ENCODE data around the gene COL6A1. TPM values are rescaled to one million over a fixed set of nuclear protein-coding genes. Genes with fewer than 3 reads are reported as not detected.

The COL6A1 gene
- total RNA-seq, 6 experiments from 2014 or later = 350 to 415 (median 382) TPM

DNA sequence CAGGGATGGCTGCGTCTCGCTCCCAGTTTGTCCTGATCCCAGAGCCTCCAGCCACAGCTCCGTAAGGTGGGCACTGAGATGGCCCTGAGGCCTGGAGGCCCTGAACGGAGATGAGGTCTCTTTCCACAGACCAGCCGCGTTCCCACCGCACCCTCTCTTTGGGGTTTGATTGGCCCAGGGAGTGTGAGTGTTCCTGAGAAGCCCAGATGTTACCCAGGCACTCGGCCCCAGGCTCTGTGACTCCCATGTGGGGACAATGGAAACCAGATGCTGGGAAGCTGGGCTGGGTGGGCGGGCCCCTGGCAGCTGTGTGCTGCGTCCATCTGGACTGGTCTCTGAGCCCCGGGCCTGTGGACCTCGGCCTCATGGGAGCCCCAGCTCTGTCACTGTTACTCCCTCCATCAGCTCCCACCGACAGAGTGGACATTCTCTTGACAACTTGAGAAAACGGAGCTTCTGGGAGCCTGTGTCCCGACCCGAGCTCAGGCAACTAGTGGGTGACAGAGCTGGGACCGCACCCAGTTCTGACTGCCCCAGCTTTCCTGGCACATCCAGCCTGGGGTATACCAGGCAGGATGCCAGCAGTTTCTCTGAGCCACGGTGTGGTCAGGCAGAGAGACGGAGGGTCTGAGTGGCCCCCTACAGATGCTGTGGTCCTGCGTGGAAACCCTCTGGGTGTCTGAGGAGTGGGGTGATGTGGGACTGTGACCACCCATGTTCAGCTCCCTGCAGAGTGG, 9.8 kb upstream of the COL6A1 start:
- Mint-ChIP-seq H3K9me3 (no peaks in the 10 kb centered on the region), H3K4me1 (ENCODE audit: low read depth) (peaks cover 32% of the 10 kb centered on the region), H3K36me3 (ENCODE audit: low read depth) (no peaks in the 10 kb centered on the region), H3K4me3 (no peak overlapping the region; the same call in 1 of the 2 replicates), H3K27ac (peak overlapping the region; percentile 69), H3K27me3 (ENCODE audit: insufficient read depth) (peaks cover 3% of the 10 kb centered on the region)
- TF ChIP-seq, protein P1, sequence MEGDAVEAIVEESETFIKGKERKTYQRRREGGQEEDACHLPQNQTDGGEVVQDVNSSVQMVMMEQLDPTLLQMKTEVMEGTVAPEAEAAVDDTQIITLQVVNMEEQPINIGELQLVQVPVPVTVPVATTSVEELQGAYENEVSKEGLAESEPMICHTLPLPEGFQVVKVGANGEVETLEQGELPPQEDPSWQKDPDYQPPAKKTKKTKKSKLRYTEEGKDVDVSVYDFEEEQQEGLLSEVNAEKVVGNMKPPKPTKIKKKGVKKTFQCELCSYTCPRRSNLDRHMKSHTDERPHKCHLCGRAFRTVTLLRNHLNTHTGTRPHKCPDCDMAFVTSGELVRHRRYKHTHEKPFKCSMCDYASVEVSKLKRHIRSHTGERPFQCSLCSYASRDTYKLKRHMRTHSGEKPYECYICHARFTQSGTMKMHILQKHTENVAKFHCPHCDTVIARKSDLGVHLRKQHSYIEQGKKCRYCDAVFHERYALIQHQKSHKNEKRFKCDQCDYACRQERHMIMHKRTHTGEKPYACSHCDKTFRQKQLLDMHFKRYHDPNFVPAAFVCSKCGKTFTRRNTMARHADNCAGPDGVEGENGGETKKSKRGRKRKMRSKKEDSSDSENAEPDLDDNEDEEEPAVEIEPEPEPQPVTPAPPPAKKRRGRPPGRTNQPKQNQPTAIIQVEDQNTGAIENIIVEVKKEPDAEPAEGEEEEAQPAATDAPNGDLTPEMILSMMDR (IDR thresholded peaks at IDR 0.05) = no peak
- peak; percentile 58 for DNase-seq

DNA sequence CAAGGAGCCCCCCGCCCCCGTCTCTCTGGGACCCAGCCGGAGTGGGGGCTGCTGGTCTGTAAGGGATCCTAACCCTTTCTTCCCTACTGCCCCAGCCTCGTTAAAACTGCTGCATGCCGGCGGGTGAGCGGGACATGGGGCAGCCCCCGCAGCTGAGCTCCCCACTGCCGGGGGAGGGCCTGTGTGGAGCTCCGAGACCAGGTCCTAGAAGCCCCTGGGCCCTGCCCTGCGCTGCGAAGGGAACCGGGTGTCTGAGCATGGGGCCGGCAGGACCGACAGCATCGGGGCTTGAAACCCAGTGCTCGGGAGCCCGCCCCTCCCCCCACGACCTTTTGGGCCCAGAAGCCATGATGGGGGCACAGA, 9.2 kb upstream of the COL6A1 start:
- Mint-ChIP-seq H3K27me3 (ENCODE audit: insufficient read depth) (no peaks in the 10 kb centered on the region; the same call in 1 of the 2 replicates), H3K36me3 (ENCODE audit: low read depth) (no peaks in the 10 kb centered on the region), H3K4me1 (ENCODE audit: low read depth) (peaks cover 32% of the 10 kb centered on the region), H3K4me3 (no peak overlapping the region), H3K9me3 (no peaks in the 10 kb centered on the region), H3K27ac (peak overlapping the region; percentile 40)
- DNase-seq = no peak
- TF ChIP-seq, protein P1 (IDR thresholded peaks at IDR 0.05) = no peak

DNA sequence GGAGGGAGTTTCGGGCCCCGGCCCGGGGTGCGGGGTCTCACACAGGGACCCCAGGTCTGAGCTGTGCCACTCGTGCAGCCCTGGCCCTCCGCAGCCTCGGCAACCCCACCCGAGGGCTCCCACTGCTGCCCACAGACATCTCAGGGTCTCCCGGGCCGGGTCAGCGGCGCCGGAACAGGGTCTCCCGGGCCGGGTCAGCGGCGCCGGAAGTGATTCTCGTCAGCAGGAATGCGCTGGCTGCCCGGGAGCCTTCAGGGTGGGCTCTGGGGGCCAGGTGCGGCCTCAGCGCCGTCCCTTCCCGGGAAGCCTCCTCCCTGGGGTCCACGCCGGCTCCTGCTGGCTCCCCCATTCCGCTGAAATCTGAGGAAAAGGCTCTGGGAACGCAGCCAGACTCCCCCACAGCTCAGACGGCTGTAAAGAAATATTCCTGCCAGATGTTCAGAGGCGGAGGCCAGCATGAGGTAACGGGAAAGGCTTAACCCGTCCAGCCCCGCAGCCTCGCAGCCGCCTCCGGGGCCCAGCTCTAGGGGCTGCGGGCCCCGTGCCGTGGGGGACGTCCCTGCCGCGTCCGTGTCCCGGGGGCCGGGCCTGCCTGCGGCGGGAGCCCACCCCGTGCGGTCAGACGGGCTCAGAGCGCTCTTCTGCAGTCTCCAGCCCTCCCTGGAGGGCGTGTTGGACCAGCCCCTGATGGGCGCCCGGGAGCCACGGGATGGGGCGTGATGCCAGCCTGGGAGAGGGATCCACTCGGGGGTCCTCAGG, 8.7 kb upstream of the COL6A1 start:
- Mint-ChIP-seq H3K27me3 (ENCODE audit: insufficient read depth) (no peaks in the 10 kb centered on the region; the same call in 1 of the 2 replicates), H3K27ac (peak overlapping the region; percentile 93), H3K4me1 (ENCODE audit: low read depth) (peaks cover 32% of the 10 kb centered on the region), H3K4me3 (peak overlapping the region; percentile 83; the same call in 1 of the 2 replicates), H3K36me3 (ENCODE audit: low read depth) (no peaks in the 10 kb centered on the region), H3K9me3 (no peaks in the 10 kb centered on the region)
- TF ChIP-seq, protein P1 (IDR thresholded peaks at IDR 0.05) = no peak
- DNase-seq = no peak

DNA sequence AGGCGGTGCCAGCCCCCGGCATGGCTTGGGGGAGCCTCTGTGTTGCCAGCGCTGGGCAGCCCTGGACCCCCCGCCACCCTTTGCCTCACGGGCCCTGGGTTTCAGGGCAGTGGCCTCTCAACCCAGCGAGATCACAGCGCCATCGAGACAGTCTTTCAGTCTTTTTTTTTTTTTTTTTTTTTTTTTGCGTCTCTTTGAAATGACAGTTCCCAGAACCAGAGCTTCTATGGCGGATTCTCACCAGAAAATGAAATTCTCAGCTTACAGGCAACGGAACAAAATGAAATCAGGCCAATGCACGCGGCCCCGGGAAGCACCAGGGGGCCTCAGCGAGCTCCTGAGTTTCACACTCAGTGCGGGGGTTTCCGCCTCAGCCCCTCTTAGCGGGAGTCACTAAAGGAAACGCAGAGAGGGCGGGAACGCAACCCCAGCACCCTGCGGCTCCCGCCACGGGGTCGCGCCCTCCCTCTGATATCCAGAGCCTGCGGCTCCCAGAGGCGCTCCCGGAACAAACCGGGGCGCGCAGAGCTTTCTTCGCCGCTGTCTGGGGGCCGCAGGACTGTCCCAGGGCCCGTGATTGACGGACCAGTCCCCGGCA, 8.0 kb upstream of the COL6A1 start:
- H3K36me3 Mint-ChIP-seq (ENCODE audit: low read depth) = no peaks in the 10 kb centered on the region
- TF ChIP-seq, protein P1 (IDR thresholded peaks at IDR 0.05) = peak; percentile 82
- H3K9me3 Mint-ChIP-seq = no peaks in the 10 kb centered on the region
- H3K4me3 Mint-ChIP-seq = peak overlapping the region; percentile 83
- peak; percentile 69 for DNase-seq
- H3K4me1 Mint-ChIP-seq (ENCODE audit: low read depth) = peaks cover 34% of the 10 kb centered on the region
- H3K27ac Mint-ChIP-seq = peak overlapping the region; percentile 93
- H3K27me3 Mint-ChIP-seq (ENCODE audit: insufficient read depth) = no peaks in the 10 kb centered on the region; the same call in 1 of the 2 replicates

DNA sequence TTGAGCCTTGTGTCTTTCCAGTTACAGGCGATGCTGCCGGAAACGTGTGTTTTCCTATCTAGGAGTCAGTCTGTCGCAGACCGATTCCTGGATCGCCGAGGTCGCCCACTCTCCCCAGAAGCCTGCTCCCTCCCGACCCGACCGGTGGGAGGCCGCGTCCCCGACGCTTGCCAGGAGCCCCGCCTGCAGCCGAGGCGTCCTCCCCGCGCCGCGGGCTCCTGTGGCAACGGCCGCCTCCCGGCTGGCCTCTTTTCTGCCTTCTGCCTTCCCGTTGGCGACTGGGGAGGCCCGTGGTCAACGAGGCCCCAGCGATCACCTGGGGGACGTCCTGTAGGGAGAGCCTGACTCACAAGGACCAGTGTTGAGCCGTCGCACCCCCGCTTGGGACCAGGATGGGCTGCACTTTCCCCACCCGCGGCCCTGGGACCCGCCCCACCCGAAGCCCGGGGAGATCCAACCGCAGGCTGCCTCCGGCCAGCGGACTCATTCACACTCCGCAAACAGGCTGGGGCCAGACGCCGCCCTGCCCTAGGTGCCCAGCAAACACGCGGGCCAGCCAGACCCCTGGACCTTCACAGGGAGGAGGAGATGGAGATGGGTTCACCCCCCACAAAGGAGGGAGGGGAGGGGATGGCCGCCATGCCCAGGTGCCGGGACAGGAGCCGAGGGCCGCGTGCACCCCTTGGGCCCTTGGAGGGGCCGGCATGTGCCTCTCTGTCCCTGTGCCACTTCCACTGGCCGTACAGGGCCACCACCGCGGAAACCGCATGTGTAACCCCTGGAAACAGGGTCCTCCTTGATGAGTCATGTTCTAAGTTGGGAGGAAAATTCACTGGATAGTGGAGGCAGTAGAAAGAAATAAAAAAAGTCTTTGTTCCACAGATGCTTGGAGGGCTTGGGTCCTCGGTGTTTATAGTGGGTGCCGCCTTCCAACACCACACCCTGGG, 7.2 kb upstream of the COL6A1 start:
- peaks cover 36% of the 10 kb centered on the region for H3K4me1 Mint-ChIP-seq (ENCODE audit: low read depth)
- DNase-seq = peak; percentile 75
- H3K9me3 Mint-ChIP-seq = no peaks in the 10 kb centered on the region
- H3K27ac Mint-ChIP-seq = peak overlapping the region; percentile 93
- no peaks in the 10 kb centered on the region; the same call in none of the 2 replicates for H3K27me3 Mint-ChIP-seq (ENCODE audit: insufficient read depth)
- peak overlapping the region; percentile 83 for H3K4me3 Mint-ChIP-seq
- TF ChIP-seq, protein P1 (IDR thresholded peaks at IDR 0.05) = no peak
- no peaks in the 10 kb centered on the region for H3K36me3 Mint-ChIP-seq (ENCODE audit: low read depth)

Data from HFFc6 (cell line).